ENCODE results near the gene KLHL30.

KLHL30 gene

GRCh38 chr2:238097201-238097987 lies 41.1 kb upstream of the KLHL30 start:
- Histone ChIP-seq H3K9ac (no peak overlapping the region), H3K79me2 (ENCODE audit: insufficient read depth, low read depth) (no peaks in the 10 kb centered on the region), H3K27ac (no peak overlapping the region), H2AFZ (ENCODE audit: low read depth) (no peak overlapping the region), H3K4me2 (no peak overlapping the region), H3K4me1 (ENCODE audit: low read depth, poor library complexity, severe bottlenecking) (no peaks in the 10 kb centered on the region), H3K4me3 (IDR thresholded peaks at IDR 0.05; ENCODE audit: insufficient read depth, low read depth, low read length) (no peak overlapping the region), H4K20me1 (ENCODE audit: insufficient read depth) (no peaks in the 10 kb centered on the region), H3K36me3 (ENCODE audit: insufficient read depth) (no peaks in the 10 kb centered on the region), H3K27me3 (ENCODE audit: insufficient read depth, low read depth) (no peaks in the 10 kb centered on the region)
- TF ChIP-seq CTCF (conservative IDR thresholded peaks at IDR 0.05; ENCODE audit: low read depth, low read length) = no peak

DNA sequence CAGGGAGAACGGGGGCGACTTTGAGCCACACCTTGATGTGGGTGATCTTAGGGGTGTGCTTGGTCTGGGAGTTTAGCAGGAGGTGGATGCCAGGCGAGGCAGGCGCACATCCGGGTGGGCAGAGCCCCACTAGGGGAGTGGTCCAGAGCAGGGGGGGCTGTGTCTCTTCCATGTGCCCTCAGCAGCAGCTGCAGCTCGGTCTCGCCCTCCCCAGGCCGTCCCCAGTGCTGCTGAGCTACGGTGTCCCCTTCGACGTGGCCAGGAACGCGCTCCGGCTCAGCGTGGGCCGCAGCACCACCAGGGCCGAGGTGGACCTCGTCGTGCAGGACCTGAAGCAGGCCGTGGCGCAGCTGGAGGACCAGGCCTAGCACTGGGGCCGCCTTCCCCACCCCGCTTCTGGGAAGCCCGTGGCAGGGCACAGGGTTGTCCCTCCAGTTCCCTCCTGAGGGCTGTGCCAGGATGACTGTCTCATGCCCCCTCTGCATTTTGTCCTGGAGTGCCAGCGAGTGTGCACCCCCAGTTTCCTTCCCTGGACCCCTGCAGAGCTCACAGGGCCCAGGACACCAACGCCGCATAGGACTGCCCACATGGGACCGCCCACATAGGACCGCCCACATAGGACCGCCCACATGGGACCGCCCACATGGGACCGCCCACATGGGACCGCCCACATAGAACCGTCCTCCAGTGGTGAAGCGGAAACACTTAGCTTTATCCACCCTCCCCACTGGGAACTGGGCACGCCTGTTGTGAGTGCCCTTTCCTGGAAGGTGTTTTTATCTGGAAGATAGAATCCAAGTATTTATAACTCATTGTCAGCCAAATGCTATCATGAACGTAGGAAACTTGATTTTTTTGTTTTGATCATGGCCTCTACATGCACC lies 40.2 kb upstream of the KLHL30 start:
- no peak overlapping the region for H3K4me3 ChIP-seq (IDR thresholded peaks at IDR 0.05; ENCODE audit: insufficient read depth, low read depth, low read length)

GRCh38 chr2:238098901-238099713 lies 39.4 kb upstream of the KLHL30 start:
- no peak overlapping the region for H3K4me3 ChIP-seq (IDR thresholded peaks at IDR 0.05; ENCODE audit: insufficient read depth, low read depth, low read length)
- no peak overlapping the region for H3K4me2 ChIP-seq
- H3K79me2 ChIP-seq (ENCODE audit: insufficient read depth, low read depth) = no peaks in the 10 kb centered on the region
- TF ChIP-seq CTCF (conservative IDR thresholded peaks at IDR 0.05; ENCODE audit: low read depth, low read length) = no peak
- no peak overlapping the region for H3K9ac ChIP-seq
- no peaks in the 10 kb centered on the region for H3K27me3 ChIP-seq (ENCODE audit: insufficient read depth, low read depth)
- no peak overlapping the region for H2AFZ ChIP-seq (ENCODE audit: low read depth)
- H3K4me1 ChIP-seq (ENCODE audit: low read depth, poor library complexity, severe bottlenecking) = no peaks in the 10 kb centered on the region
- H3K27ac ChIP-seq = no peak overlapping the region
- H4K20me1 ChIP-seq (ENCODE audit: insufficient read depth) = no peaks in the 10 kb centered on the region
- H3K36me3 ChIP-seq (ENCODE audit: insufficient read depth) = no peaks in the 10 kb centered on the region

More for the DNA sequence above, 40.2 kb upstream of the KLHL30 start:
- Histone ChIP-seq H3K4me1 (ENCODE audit: low read depth, poor library complexity, severe bottlenecking) (no peaks in the 10 kb centered on the region), H3K27ac (no peak overlapping the region), H3K27me3 (ENCODE audit: insufficient read depth, low read depth) (no peaks in the 10 kb centered on the region), H3K36me3 (ENCODE audit: insufficient read depth) (no peaks in the 10 kb centered on the region), H4K20me1 (ENCODE audit: insufficient read depth) (no peaks in the 10 kb centered on the region), H2AFZ (ENCODE audit: low read depth) (no peak overlapping the region), H3K4me2 (no peak overlapping the region), H3K79me2 (ENCODE audit: insufficient read depth, low read depth) (no peaks in the 10 kb centered on the region), H3K9ac (no peak overlapping the region)
- no peak for TF ChIP-seq CTCF (conservative IDR thresholded peaks at IDR 0.05; ENCODE audit: low read depth, low read length)

GRCh38 chr2:238099714-238100048 lies 38.8 kb upstream of the KLHL30 start:
- H3K4me2 ChIP-seq = no peak overlapping the region
- H3K79me2 ChIP-seq (ENCODE audit: insufficient read depth, low read depth) = no peaks in the 10 kb centered on the region
- no peaks in the 10 kb centered on the region for H3K27me3 ChIP-seq (ENCODE audit: insufficient read depth, low read depth)
- no peak overlapping the region for H3K4me3 ChIP-seq (IDR thresholded peaks at IDR 0.05; ENCODE audit: insufficient read depth, low read depth, low read length)
- no peak for TF ChIP-seq CTCF (conservative IDR thresholded peaks at IDR 0.05; ENCODE audit: low read depth, low read length)
- no peaks in the 10 kb centered on the region for H3K4me1 ChIP-seq (ENCODE audit: low read depth, poor library complexity, severe bottlenecking)
- no peak overlapping the region for H3K9ac ChIP-seq
- no peaks in the 10 kb centered on the region for H4K20me1 ChIP-seq (ENCODE audit: insufficient read depth)
- no peak overlapping the region for H3K27ac ChIP-seq
- H3K36me3 ChIP-seq (ENCODE audit: insufficient read depth) = no peaks in the 10 kb centered on the region
- no peak overlapping the region for H2AFZ ChIP-seq (ENCODE audit: low read depth)
